ENCODE measurements around the gene SLC15A3. TPM values are rescaled to one million over a fixed set of nuclear protein-coding genes. Genes with fewer than 3 reads are reported as not detected.
"Not testable (repeated sequence)": the region's sequence is repeated elsewhere in the genome, so short reads cannot be mapped to it uniquely, and the experiment has no call there.

SLC15A3 gene
- total and polyA plus RNA-seq, 10 donors = 62.9 to 139 (median 115) TPM

GRCh38 chr11:60977224-60977623 is 25.2 kb upstream of the SLC15A3 start:
- no peak for DNase-seq
- Histone ChIP-seq H3K4me3 (no peak overlapping the region), H3K36me3 (no peaks in the 10 kb centered on the region), H3K27me3 (replicated peaks in 1 of 7) (no peaks in the 10 kb centered on the region), H3K27ac (peak overlapping the region in 5 of 8 donors; percentile 9 to 80 (median 49)), H3K9me3 (no peaks in the 10 kb centered on the region), H3K4me1 (peaks cover 8 to 66% (median 29%) of the 10 kb centered on the region in 6 donors)
- TF ChIP-seq POLR2A (IDR thresholded peaks at IDR 0.05) (no peak), POLR2AphosphoS5 (IDR thresholded peaks at IDR 0.05) (no peak)
- TF ChIP-seq, protein P1, sequence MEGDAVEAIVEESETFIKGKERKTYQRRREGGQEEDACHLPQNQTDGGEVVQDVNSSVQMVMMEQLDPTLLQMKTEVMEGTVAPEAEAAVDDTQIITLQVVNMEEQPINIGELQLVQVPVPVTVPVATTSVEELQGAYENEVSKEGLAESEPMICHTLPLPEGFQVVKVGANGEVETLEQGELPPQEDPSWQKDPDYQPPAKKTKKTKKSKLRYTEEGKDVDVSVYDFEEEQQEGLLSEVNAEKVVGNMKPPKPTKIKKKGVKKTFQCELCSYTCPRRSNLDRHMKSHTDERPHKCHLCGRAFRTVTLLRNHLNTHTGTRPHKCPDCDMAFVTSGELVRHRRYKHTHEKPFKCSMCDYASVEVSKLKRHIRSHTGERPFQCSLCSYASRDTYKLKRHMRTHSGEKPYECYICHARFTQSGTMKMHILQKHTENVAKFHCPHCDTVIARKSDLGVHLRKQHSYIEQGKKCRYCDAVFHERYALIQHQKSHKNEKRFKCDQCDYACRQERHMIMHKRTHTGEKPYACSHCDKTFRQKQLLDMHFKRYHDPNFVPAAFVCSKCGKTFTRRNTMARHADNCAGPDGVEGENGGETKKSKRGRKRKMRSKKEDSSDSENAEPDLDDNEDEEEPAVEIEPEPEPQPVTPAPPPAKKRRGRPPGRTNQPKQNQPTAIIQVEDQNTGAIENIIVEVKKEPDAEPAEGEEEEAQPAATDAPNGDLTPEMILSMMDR (IDR thresholded peaks at IDR 0.05 in 8 of 11, conservative IDR thresholded peaks at IDR 0.05 in 3 of 11) = no peak
- 79 to 92% (median 86%) methylated on average over 4 of the region's 4 CpGs for WGBS, 5 donors
- intact Hi-C loops (cut with DNase I; ENCODE audit: low total_unique reads) = no loop called here

- DNase-seq = no peak
- no peaks in the 10 kb centered on the region for H3K27me3 ChIP-seq (replicated peaks in 1 of 7)
- H3K36me3 ChIP-seq = no peaks in the 10 kb centered on the region
- H3K4me3 ChIP-seq = peak overlapping the region in 5 of 8 donors; percentile 11 to 68 (median 46)
- intact Hi-C loops (cut with DNase I; ENCODE audit: low total_unique reads) = no loop called here
- no peaks in the 10 kb centered on the region for H3K9me3 ChIP-seq
- H3K27ac ChIP-seq = peak overlapping the region in 6 of 8 donors; percentile 66 to 87 (median 78)
- TF ChIP-seq, protein P1 (IDR thresholded peaks at IDR 0.05 in 8 of 11, conservative IDR thresholded peaks at IDR 0.05 in 3 of 11) = no peak
- peaks cover 18 to 68% (median 44%) of the 10 kb centered on the region in 6 donors for H3K4me1 ChIP-seq
- 79 to 90% (median 82%) methylated on average over 6 of the region's 6 CpGs for WGBS, 5 donors
These were observed 22.8 kb upstream of the SLC15A3 start for GRCh38 chr11:60974726-60975125.

DNA sequence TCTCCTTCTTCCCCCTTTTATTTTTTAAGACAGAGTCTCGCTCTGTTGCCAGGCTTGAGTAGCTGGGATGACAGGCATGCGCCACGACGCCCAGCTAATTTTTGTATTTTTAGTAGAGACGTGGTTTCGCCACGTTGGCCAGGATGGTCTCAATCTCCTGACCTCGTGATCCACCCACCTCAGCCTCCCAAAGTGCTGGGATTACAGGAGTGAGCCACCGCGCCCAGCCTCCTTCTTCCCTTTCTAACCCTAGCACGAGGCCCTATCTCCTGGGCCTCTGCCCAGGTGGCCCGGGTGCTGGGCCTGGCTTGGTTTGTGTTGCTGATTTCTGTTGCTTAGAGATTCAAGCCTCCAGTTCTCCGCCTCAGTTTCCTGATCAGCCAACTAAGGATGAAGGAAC is 22.3 kb upstream of the SLC15A3 start:
- H3K9me3 ChIP-seq; H3K27me3 ChIP-seq (replicated peaks in 1 of 7); H3K36me3 ChIP-seq; DNase-seq; intact Hi-C loops (cut with DNase I; ENCODE audit: low total_unique reads): not testable (repeated sequence)
- peak overlapping the region in 7 of 8 donors; percentile 20 to 87 (median 77) for H3K27ac ChIP-seq
- peaks cover 18 to 64% (median 43%) of the 10 kb centered on the region in 6 donors for H3K4me1 ChIP-seq
- WGBS, 5 donors = 72 to 82% (median 77%) methylated on average over 13 of the region's 13 CpGs
- H3K4me3 ChIP-seq = peak overlapping the region in 5 of 8 donors; percentile 11 to 68 (median 46)

DNA sequence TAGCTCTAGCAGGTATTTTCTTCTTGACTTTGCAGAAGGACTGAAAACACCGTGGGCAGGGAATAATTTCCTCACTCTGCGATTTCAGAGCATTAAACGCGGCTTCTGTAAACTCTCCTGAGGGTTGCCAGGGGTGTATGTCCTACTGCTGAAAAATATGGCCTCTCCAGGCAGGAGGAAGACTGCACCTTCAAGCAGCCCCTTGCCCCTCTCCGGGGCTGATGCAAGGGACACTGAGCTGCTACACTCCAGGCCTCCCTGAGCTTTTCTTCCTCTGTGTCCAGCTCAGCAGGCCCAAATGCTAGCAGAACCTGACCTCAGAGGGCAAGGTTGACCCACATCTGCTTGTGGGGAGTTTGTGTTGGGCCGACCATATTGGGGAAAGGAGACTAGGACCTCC is 21.7 kb upstream of the SLC15A3 start:
- peak overlapping the region in 7 of 8 donors; percentile 2 to 68 (median 45) for H3K4me3 ChIP-seq
- no peaks in the 10 kb centered on the region for H3K36me3 ChIP-seq
- DNase-seq = no peak
- no peaks in the 10 kb centered on the region for H3K27me3 ChIP-seq (replicated peaks in 1 of 7)
- intact Hi-C loops (cut with DNase I; ENCODE audit: low total_unique reads) = no loop called here
- H3K4me1 ChIP-seq = peaks cover 18 to 58% (median 38%) of the 10 kb centered on the region in 6 donors
- H3K27ac ChIP-seq = peak overlapping the region in 7 of 8 donors; percentile 66 to 87 (median 77)
- 68 to 88% (median 83%) methylated on average over 6 of the region's 6 CpGs for WGBS, 5 donors
- TF ChIP-seq POLR2A (IDR thresholded peaks at IDR 0.05) (no peak), POLR2AphosphoS5 (IDR thresholded peaks at IDR 0.05) (no peak)
- TF ChIP-seq, protein P1 (IDR thresholded peaks at IDR 0.05 in 8 of 11, conservative IDR thresholded peaks at IDR 0.05 in 3 of 11) = no peak
- peaks cover 0 to under 1% (median 0%) of the 10 kb centered on the region in 8 donors for H3K9me3 ChIP-seq
